GM18526 (cell line): ENCODE measurements around the gene FOXO3.

Experiments
- POLR2A ChIP-seq: IDR thresholded peaks from 3 replicates; pipeline ENCODE4 v1.6.1; 2011; ENCODE audit not compliant: insufficient read length; ENCODE audit errors: extremely low read depth

Gene FOXO3

DNA sequence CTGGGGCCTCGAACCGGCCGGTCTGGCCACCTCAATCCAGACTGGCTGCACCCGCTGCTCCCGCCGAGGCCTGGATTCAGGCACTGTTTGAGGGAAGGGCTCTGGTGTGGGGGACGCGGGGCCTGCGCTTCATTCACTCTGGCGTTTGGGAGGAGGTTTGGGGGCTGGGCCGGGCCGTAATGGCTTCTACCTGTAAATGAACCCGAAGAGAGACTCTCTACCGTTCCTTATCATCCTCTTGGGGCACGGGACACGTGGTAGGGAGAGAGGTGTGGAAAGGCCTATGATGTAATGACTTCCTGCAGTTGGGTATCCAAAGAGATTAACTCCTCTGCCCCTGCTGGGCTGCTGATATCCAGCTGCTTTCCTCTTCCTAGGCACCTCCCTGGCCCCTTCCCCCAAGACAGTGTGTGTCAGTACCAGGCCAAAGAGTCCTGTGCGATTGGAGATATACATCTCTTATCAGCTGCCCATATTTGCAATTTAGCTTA is 1.8 kb downstream of the FOXO3 start:
- TF ChIP-seq POLR2A: no peak

DNA sequence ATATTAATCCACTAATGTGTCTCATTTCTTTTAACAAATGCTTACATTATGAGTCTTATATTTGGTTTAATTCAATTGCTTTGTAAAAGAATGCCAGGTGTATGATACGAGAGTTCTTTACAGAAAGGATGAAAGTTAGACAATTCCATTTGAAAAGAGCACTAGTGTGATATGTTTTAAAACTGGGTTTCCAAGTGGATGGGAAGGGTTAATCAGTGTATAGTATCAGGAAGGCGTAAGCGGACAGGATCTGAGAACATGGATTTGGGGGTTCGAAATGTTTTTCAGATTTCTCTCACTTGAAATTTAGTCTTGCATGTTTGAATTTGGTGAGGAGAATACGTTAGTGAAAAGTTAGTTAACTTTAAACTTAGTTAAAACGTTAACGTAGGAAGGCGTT is 2.6 kb downstream of the FOXO3 start:
- TF ChIP-seq POLR2A: no peak

DNA sequence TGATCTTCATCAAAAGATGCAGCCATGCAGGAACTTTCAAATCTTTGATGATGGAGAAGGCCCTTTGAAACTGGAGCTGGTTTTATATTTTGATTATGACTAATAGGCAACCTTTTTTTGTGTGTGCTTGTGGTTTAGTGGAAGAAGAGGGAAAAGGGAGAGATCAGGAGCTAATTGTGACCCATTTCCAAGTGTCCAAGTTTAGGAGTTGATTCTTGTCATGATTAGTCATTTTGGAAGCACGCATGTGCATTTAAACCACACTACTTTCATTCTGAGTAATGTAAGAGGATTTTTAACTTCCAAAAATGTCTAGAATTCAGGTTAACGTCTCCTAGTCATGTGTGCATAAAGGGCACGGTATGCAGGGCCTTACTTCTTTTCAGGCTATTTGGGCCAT is 3.5 kb downstream of the FOXO3 start:
- no peak for TF ChIP-seq POLR2A

DNA sequence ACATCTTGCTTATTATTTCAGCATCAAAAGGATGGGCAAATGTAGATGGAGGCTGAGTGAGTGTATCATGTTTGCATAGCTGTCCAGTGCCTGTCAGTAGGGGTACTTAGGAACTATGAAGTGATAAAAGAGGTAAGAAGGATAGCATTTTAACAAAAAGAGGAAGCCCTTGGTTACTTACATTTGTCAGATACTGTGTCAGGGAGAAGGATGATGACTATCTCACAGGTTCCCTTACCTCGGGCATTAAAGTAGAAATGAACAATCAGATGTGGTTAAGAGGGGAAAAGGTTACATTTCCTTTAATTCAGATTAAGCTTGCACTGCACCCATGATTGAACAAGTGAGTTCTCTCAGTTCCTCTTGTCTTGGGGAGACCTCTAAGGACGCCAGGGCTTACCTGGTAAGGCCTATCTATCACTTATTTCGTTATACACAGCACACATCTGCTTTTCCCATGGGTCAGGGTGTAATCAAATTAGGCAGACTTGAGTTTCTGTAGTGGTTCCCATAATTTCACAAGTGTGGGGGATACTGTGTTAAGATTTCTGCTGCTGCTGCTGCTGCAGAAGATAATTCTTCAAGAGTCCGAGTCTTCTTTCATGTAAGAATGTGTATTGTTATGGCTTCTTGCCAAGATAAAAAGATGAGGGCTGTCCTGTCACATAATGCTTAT is 4.5 kb downstream of the FOXO3 start:
- TF ChIP-seq POLR2A: no peak

DNA sequence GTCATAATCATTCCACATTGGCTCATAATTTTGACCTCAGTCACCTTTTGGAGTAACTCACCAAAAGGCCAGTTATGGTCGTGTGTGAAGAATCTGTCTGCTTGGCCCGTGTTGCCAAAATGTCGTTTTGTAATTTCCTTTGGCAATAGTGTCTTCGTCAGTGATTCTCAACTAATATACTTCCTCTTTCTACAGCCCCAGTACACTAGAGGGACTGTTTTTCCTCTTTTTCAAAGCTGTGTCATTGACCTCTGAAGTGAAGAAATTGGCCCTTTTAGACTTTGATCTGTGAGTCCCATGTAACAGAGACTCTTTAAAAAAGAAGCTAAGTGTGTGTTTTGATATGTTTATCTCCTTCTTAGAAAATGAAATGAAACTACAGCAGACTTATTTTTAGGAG is 5.2 kb downstream of the FOXO3 start:
- TF ChIP-seq POLR2A: no peak

DNA sequence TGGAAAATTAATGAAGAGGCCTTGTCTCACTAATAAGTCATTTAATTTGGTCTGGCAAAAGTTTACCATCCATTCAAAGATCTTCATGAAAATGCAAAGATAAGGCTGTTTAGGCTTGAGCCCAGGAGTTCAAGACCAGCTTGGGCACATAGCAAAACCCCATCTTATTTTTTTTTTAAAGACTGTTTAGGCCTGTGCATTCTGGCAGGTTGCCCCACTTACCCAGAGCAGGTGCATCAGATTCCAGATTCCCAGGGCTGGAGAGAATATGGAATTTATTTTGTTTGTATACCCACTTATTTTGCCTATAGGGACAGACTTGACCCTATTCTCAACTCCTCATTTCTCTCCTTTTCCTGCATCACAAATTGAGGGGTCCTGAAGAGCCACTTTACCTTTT is 5.7 kb downstream of the FOXO3 start:
- no peak for TF ChIP-seq POLR2A

DNA sequence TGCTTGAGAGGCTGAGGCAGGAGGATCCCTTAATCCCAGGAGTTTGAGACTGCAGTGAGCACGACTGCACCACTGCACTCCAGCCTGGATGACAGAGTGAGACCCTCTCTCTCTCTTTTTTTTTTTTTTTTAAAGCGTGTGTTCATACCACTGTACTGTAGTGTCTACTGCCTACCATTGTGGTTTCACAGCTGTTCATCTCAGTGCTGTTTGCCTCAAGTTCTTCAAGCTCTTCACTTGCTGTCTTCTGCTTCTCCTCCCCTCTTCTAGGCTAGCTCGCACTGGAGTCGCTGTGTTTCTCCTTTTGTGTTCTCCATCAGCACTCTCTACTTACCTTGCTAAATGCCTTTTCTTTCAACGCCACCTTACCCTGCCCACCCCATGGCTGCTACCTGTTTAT is 7.4 kb downstream of the FOXO3 start:
- no peak for TF ChIP-seq POLR2A

DNA sequence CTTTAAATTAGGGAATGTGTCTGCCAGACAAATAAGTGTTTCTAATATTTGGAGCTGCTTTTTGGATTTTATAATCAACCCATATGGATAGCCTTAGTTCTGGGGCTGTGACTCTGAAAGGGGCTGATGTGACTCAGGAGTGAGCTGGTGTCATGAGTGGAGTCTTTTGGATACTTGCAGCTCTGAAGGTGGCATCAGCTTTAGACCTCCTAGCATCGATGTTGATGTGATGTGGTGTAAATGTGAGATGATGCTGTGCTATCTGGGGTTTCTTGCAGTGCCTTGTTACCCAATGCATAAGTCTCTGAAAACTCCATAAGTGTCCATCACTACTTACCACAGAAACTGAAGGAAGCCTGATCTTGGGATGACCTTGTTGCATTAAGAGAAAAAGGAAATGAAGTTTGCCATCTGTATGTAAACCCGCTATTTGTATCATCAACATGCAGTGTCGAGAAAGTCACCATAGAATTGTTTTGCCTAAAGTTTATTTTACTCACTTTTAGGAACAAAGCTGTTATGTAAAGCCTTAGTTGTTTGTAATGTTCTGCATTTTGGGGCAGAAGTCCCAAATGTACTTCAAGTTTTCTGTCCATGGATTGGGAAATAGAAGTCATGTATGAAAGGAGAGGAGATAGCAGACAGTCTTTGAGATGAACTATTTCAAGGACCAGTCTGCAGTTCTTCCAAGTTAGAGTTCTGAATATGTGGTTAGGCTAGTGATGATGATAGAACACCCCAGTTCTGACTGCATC is 8.0 kb downstream of the FOXO3 start:
- TF ChIP-seq POLR2A: no peak

DNA sequence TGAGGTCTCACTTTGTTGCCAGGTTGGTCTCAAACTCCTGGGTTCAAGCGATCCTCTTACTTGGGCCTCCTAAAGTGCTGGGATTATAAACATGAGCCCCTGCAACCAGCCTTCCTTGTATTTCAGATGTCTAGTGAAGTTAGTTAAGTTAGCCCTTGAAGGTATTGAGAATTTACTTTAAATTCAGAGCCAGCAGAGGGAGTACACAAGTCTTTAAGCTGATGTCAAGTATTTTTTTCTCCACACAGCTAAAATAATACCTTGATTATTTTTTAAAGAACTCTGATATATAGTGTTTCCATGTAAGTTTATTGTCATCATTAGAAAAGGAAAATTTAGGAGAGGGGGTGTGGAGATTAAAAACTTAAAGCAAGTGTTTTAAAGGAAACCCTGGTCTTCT is 9.8 kb downstream of the FOXO3 start:
- TF ChIP-seq POLR2A: no peak

DNA sequence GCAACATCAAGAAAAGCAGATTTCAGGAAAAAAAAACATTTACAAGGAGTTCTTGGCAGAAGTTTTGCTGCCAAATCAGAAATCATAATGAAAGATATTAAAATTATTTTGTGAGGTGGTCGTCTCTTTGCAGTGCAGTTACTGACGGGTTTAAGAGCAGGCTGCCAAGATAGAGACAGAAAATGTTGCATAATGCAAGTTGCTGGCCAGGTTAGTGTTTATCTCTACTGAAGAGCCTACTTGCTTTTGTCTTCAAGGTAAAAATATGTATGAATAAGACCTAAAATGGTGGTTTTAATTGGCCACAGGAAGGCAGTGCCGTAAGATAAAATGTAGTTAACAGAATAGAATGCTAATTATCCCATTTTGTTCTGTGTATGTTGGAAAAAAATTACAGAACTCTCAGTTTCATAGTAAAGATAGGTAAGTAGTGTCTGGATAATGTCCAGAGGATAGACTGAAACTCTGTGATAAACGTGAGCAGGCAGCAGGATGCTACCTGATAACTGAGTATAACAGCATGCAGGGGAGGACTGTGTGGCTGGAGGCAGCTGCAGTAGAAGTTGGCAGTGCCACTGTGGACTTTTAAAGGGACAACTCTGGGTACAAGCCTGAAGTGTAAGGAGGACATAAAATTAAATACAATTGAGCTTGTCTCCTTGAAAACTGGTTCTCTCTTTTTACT is 13.9 kb downstream of the FOXO3 start:
- no peak for TF ChIP-seq POLR2A

DNA sequence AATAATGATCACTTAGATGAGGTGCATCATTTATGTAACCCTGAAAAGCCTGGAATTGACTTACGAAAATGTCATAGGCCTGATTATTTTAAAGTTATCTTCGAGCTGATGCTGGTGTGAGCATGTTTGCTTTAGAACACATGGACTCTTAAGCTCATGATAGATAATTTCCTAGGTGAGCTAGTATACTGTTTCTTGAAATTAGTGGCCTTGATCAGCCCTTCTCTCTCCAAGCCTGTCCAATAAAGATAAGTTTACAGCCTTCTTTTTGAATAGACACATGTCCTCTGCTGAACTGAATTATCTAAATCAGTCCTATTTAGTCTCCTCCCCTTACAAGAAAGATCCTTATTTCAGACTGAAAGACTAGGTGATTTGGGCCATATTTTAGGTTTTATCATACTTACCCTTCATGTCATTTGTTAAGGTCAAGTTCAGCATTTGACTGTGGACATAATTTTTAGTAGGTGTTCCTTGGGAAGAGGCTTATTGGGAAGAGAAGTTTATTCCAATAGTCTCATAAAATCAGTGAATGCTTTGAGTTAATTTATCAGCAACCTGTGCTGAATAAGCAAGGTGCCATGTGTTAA is 15.3 kb downstream of the FOXO3 start:
- no peak for TF ChIP-seq POLR2A

DNA sequence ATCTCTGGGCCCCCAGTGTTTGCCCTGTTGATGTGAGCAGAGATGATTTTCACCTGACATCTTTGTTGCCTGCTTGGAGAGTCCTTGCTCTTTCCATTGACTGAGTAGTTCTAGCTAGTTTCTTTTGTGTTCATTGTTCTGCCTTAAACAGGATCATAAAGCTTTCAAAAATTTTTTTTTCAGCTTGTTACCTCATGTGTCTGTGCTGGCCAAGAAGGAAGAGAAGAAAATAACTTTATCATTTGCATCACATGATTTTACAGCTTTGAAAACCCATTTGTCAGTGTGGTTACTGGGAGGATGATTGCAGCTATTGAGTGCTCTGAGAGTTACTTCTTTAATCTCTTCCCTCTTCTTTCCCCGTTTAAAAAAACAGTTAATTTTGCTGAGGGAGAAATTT is 16.0 kb downstream of the FOXO3 start:
- no peak for TF ChIP-seq POLR2A

DNA sequence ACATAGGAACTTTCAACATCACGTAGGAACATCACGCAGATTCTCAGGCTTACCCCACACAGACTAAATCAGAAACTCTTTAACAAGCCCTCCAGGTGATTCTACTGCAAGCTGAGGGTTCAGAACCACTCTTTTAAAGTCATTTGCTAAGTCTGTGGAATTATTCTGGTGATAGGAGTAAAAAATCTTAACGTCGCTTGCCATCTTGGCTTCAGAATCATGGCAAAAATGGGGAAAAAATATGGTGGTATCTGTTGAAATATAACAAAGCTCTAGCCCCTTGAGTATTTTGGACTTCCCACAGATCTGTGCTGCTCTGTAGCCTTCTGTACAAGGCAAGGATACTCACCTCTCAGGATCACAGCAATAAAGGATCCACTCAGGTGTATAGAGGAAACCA is 17.4 kb downstream of the FOXO3 start:
- no peak for TF ChIP-seq POLR2A

DNA sequence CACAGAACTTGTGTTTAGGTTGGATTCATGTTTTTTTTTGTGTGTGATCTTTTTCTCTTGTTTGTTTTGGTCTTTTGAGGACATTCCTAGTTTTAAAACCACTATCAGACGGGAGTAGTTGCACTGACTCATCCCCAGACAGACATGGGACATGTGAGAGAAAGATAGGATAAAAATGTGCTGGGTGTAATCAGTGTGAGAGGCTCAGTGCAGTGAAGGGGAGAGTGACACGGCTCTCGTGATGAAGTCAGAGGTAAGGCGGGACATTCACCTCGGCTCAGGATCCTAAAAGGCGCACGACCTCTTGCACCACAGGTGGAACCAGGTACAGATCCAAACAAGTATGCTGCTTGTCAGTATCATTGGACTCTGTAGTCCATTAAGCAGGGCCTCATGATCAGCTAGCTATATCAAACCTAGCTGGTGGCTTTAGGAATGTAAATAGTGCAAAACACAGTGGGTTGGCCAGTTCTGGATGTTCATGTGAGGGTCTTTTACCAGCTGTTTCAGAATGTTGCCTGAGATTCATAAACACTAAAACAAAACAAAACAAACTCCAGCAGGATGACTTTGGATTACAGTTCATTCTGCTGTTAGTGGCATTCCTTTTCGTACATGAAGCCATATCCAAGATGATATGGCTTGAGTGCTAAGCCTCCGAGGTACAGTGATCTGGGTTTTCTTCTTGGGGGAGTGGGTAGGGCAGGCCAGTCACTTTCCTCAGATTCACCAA is 18.0 kb downstream of the FOXO3 start:
- TF ChIP-seq POLR2A: no peak

DNA sequence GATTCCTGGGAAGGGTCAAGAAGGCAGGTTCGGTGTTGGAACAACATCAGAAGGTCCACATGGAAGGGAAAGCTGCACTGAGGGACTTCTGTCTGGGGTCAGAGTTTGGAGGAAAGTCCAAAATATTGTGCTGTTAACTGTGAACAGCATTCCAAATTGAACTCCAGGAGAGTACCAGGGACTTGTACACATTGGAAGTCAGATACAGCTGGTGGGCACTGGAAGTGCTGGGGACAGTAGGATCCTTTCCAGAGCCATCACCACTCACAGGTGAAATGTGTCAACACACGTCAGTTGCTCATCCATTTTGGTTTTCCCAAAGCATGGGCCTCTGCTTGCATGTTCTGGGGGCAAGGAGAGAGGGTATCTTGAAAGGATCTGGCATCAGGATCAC is 18.6 kb downstream of the FOXO3 start:
- no peak for TF ChIP-seq POLR2A
